Small intestine (tissue), 7 donors: Measurements from ENCODE around the gene SPEM2. TPM values are rescaled to one million over a fixed set of nuclear protein-coding genes. Genes with fewer than 3 reads are reported as not detected.

Experiments used
- DNase-seq, 2 donors: peaks; one replicate each; pipeline versions ENCODE4 v3.0.0 to v3.0.0-alpha.2; 2013
- FAIRE-seq: peaks from 2 replicates; lab custom pipeline; 2012; peaks lifted over from hg19 to GRCh38; lab: Jason Lieb, UNC
- H3K27ac ChIP-seq, 3 donors: one replicate each; pipeline ENCODE4 v1.5.1; 2013; ENCODE audit warnings: low read length in 2 of 3, mild to moderate bottlenecking in 2 of 3, control low read depth in 1 of 3, inconsistent platforms in 1 of 3, low read depth in 1 of 3, moderate library complexity in 1 of 3
- H3K27me3 ChIP-seq, 3 donors: one replicate each; pipeline ENCODE4 v1.6.1; 2013; ENCODE audit warnings: low read length in 3 of 3, inconsistent platforms in 1 of 3; ENCODE audit not compliant: control insufficient read depth in 3 of 3, insufficient read depth in 3 of 3
- H3K36me3 ChIP-seq, 3 donors: one replicate each; pipeline ENCODE4 v1.6.1; 2013; ENCODE audit warnings: low read length in 3 of 3, inconsistent platforms in 1 of 3, low read depth in 1 of 3, mild to moderate bottlenecking in 1 of 3, moderate library complexity in 1 of 3; ENCODE audit not compliant: control insufficient read depth in 3 of 3, insufficient read depth in 2 of 3
- H3K4me1 ChIP-seq, 3 donors: one replicate each; pipeline ENCODE4 v1.6.1; 2013; ENCODE audit warnings: low read length in 2 of 3, inconsistent platforms in 1 of 3, low read depth in 1 of 3, mild to moderate bottlenecking in 1 of 3, moderate library complexity in 1 of 3; ENCODE audit not compliant: control insufficient read depth in 3 of 3, insufficient read depth in 2 of 3
- H3K4me3 ChIP-seq, 3 donors: one replicate each; pipeline ENCODE4 v1.5.1; 2013; ENCODE audit warnings: low read length in 3 of 3, control low read depth in 1 of 3, inconsistent platforms in 1 of 3, low read depth in 1 of 3, mild to moderate bottlenecking in 1 of 3, moderate library complexity in 1 of 3
- H3K9me3 ChIP-seq, 2 donors: one replicate each; pipeline ENCODE4 v1.6.1; 2013; ENCODE audit warnings: low read depth in 1 of 2, low read length in 1 of 2; ENCODE audit not compliant: control insufficient read depth in 2 of 2, insufficient read depth in 1 of 2
- WGBS, 3 donors: extraction: QIAGEN DNeasy Blood & Tissue Kit; methylation state at CpG; one replicate each; pipeline ENCODE4 v1.1.7; 2013; 5-methylcytosine and 5-hydroxymethylcytosine counted together
- polyA plus RNA-seq, 4 donors: library from polyadenylated mRNA; stranded (reverse) in 3 of 4; unstranded in 1 of 4; fragments of 200-250 nt in 3 of 4; fragments of 120-200 nt in 1 of 4; gene quantifications; one replicate each; pipeline versions ENCODE4 v1.2.1 to v1.2.3, GENCODE V29; 2013
- donor health status: healthy with polysubstance abuse.
- donor health status: control.
- donor health status: control.
- donor health status: Bipolar disorder and iron deficiency.
- donor health status: healthy.

Gene SPEM2
- polyA plus RNA-seq, 4 donors = not detected

DNA sequence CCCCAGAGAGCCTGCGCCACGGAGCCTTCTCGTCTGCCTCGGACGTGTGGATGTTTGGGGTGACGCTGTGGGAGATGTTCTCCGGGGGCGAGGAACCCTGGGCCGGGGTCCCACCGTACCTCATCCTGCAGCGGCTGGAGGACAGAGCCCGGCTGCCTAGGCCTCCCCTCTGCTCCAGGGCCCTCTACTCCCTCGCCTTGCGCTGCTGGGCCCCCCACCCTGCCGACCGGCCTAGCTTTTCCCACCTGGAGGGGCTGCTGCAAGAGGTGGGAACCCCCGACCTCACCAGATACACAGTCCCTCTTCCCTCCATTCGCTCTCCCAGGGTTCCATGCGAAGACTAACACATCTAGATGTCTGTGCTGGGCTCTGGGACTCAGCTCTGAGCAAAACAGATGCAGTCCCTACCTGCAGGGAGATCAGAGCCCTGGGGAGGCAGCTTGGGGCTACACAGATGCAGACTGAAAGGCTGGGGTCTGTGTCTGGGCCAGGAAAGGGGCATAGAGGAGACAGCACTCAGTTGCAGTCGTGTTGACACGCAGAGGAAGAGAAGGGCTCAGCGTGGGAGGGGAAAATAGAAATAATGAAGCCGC is 40.8 kb upstream of the SPEM2 start:
- DNase-seq (no peak), FAIRE-seq (no peak)
- Histone ChIP-seq H3K4me1 (peaks cover 0 to 22% (median 0%) of the 10 kb centered on the region in 3 donors), H3K9me3 (peaks cover 0 to 2% of the 10 kb centered on the region in 2 donors), H3K36me3 (peaks cover 0 to 51% (median 10%) of the 10 kb centered on the region in 3 donors), H3K27me3 (peaks cover 0 to 21% (median under 1%) of the 10 kb centered on the region in 3 donors), H3K4me3 (peak overlapping the region in 2 of 3 donors; percentile 16 to 34), H3K27ac (peak overlapping the region in 1 of 3 donors; percentile 22)
- 57 to 93% (median 72%) methylated on average over 22 to 23 of the region's 23 CpGs for WGBS, 3 donors

DNA sequence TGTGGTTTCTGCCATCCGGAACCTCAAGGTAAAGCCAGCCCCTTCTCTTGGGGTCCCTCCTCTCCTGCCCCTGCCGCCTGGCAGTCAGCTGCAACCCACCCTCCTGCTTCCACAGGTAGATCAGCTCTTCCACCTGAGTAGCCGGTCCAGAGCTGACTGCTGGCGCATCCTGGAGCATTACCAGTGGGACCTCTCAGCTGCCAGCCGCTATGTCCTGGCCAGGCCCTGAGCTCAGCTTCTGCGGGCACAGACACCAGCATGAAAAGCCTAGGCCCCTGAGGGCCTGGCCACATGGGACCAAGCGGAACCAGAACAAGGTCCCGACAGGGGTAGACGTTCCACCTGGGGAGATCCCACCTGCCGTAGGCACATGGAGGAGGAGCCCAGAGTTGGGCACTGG is 36.6 kb upstream of the SPEM2 start:
- DNase-seq (no peak), FAIRE-seq (no peak)
- Histone ChIP-seq H3K4me3 (no peak overlapping the region), H3K27me3 (peaks cover 0 to 6% (median 0%) of the 10 kb centered on the region in 3 donors), H3K36me3 (peaks cover 4 to 66% (median 10%) of the 10 kb centered on the region in 3 donors), H3K4me1 (peaks cover 0 to 10% (median 0%) of the 10 kb centered on the region in 3 donors), H3K27ac (no peak overlapping the region), H3K9me3 (no peaks in the 10 kb centered on the region)
- WGBS, 3 donors = 95 to 97% (median 95%) methylated on average over 9 to 10 of the region's 10 CpGs

DNA sequence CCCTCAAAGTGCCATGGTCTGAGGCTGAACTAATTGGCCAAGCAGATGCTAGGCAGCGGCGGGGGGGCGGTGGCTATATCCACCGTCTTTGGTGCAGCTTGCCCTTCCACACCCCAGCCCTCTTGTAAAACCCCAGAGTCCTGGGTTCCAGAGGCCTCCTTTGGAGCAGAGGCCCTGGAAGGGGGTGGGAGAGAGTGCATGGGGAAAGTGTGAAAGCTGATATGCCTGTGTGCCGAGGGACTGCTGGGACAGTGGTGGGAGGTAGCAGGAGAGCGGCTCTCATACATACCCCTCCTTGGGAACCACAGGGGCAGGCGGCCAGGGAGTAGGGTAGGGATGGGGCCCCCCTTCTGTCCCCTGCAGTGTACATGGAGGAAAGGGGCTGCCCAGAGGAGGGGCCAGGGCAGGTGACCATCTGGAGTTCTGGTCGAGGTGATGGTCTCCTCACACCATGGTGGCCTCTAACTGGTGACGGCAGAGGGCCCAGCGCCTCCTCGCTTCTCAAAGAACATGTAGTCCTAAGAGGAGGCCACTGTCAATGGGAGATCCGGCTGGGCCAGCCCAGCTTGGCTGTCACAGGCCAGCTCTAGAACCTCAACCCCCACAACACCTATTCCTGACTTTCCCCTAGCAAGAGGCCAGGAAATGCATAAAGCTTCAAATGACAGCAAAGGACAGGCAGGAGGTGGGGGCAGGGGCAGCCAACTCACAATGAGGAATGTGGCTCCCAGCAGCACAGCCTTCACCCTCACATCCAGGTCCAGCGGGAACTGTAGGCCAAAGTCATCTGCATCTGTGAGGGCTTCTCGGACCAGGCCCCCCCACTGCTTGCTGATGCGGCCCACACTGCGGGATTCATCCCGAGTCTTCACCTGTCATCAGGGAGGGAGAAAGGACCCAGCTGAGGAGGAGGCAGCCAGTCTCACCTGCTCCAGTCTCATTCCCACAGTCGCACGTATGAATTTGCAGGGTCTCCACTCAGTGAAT is 35.2 kb upstream of the SPEM2 start:
- peaks cover 4 to 62% (median 10%) of the 10 kb centered on the region in 3 donors for H3K36me3 ChIP-seq
- H3K27ac ChIP-seq = no peak overlapping the region

DNA sequence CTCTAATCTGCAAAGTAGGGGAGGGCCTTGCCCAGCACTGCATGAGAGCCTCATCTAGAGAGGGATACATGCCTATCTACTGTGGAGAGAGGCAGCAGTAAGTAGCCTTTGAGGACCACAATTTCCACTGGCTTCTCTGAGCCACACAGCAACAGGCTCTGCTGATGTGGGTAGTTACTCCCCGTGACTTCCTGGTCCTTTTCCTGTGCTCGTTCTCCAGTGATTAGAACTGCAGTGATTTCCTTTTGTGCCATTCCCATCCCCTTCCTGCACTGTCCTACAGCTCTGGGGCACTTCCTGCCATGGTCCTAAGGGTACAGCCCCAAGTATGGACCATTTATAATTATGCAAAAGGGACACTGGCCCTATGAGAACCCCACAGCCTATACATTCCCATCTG is 34.1 kb upstream of the SPEM2 start:
- WGBS, 3 donors = 43 to 64% (median 63%) methylated on average over 2 of the region's 2 CpGs
- H3K27me3 ChIP-seq = peaks cover 0 to 6% (median 0%) of the 10 kb centered on the region in 3 donors
- H3K27ac ChIP-seq = no peak overlapping the region

More for the DNA sequence above, 35.2 kb upstream of the SPEM2 start:
- no peak for FAIRE-seq
- no peak for DNase-seq
- Histone ChIP-seq H3K27me3 (peaks cover 0 to 6% (median 0%) of the 10 kb centered on the region in 3 donors), H3K4me3 (no peak overlapping the region), H3K9me3 (no peaks in the 10 kb centered on the region), H3K4me1 (peaks cover 0 to 15% (median 0%) of the 10 kb centered on the region in 3 donors)
- 88 to 93% (median 88%) methylated on average over 19 of the region's 19 CpGs for WGBS, 3 donors

DNA sequence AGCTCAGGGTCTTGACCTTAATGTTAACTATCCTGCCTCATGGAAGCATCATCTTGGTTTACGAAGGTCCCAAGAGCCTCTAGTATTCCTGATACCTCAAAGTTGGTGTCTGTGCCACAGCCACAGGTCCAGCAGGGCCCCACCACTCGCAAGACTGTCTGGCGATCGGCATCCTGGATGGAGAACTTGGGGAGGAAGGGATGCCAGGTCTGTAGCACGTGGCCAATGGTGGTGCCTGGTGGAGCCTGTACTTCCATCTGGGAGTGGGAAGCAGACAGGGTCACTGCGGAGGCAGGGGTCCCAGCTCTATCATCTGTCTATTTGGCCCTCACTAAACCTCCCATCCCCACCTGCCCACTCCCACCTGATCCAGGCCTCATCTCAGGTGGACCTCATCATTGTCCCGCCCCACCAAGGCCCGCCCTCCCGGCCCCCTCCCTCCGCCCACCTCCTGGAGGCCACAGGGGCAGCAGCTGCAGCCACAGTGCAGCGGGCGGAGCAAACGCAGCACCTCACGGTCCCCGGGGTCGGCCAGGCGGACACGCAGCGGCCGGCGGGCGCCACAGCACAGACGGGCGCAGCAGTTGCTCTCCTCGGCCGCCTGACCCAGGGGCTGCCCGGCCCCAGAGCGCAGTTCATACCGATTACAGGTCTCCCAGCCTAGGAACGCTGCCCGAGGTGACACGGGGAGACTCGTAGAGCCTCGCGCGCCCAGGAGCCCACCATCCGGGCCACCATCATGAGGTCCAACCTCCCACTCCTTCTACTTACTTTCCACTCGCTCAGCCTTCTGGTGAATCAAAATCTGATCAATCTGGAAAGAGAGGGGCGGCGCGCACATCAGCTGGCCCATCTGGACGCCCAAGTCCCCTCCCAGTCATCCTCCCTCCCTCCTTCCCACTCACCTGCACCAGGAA is 32.5 kb upstream of the SPEM2 start:
- Histone ChIP-seq H3K4me1 (peaks cover 0 to 15% (median 0%) of the 10 kb centered on the region in 3 donors), H3K9me3 (no peaks in the 10 kb centered on the region), H3K27ac (no peak overlapping the region), H3K4me3 (peak overlapping the region in 2 of 3 donors; percentile 64 to 83), H3K36me3 (peaks cover 4 to 40% (median 5%) of the 10 kb centered on the region in 3 donors), H3K27me3 (peaks cover 0 to 6% (median 0%) of the 10 kb centered on the region in 3 donors)
- DNase-seq = peak in 1 of 2 donors; percentile 32
- WGBS, 3 donors = 61 to 75% (median 63%) methylated on average over 20 to 42 of the region's 42 CpGs
- no peak for FAIRE-seq

More for the DNA sequence above, 34.1 kb upstream of the SPEM2 start:
- no peak for FAIRE-seq
- Histone ChIP-seq H3K36me3 (peaks cover 4 to 57% (median 10%) of the 10 kb centered on the region in 3 donors), H3K9me3 (no peaks in the 10 kb centered on the region), H3K4me1 (peaks cover 0 to 15% (median 0%) of the 10 kb centered on the region in 3 donors), H3K4me3 (no peak overlapping the region)
- no peak for DNase-seq

DNA sequence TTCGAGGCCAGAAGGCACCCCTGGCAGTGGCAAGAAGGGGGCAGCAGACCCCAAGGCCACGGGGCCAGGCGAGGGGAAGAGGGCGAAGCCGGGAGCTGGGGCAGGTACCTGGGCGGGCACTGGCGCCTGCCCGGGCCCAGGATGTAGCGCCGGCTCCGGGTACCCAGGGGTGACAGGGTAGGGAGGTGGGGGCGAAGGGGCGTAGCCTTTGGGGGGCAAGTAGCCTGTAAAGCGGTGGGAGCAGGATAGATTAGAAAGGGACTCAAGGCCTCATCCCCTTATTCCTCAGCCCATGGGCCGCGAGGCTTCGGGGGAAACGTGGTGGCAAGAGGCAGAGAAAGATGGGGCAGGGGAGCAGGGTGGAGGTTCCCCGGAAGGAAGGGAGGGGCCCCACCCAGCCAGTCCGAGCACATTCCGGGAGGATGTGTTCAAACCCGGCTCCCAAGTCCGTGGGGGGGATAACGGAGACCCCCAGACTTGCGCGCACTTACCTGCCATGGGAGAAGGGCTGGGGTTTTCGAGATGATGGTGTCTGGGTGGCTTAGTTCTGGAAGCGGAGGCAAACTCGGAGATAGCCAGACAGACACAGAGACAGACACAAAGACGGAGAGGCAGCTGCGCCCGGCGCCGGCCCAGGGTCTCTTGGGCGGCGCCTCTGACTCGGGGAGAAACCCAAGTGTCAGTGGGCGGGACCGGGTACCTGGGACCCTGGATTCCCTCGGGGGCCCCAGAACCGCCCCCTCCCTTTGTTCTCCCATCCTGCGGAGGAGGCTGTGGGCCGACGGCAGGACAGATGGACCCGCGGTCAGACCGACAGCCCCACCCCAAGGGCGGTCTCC is 31.6 kb upstream of the SPEM2 start:
- 2 to 5% (median 3%) methylated on average over 40 to 48 of the region's 48 CpGs for WGBS, 3 donors
- Histone ChIP-seq H3K27me3 (peaks cover 0 to 6% (median 0%) of the 10 kb centered on the region in 3 donors), H3K9me3 (no peaks in the 10 kb centered on the region), H3K4me3 (peak overlapping the region; percentile 64 to 83 (median 80)), H3K4me1 (peaks cover 0 to 15% (median 0%) of the 10 kb centered on the region in 3 donors), H3K36me3 (peaks cover 3 to 31% (median 4%) of the 10 kb centered on the region in 3 donors), H3K27ac (peak overlapping the region in 2 of 3 donors; percentile 53 to 78)
- DNase-seq (peak in 1 of 2 donors; percentile 32), FAIRE-seq (no peak)
